Aorta (tissue), 4 donors: ENCODE results near the gene DHX40. TPM values are rescaled to one million over a fixed set of nuclear protein-coding genes. Genes with fewer than 3 reads are reported as not detected.

Experiments
- polyA plus RNA-seq, 2 donors: library from polyadenylated mRNA; stranded (reverse); fragments of 200-250 nt; gene quantifications; one replicate each; pipeline ENCODE4 v1.2.3, GENCODE V29; 2013
- total RNA-seq, 2 donors: library from RNA; stranded (reverse); fragmentation: NEBNext Ultra II Directional; extraction: Animal tissue kit (Norgen Biotek cat#: 25700); gene quantifications; one replicate each; pipeline ENCODE4 v1.2.1, GENCODE V29; 2021
- donor health status: healthy with polysubstance abuse.
- donor health status: Bipolar disorder and iron deficiency.
- donor health status: DM: no; HTN: no; CAD: no.
- donor health status: DM: yes; HTN: yes; CAD: no.

Gene DHX40
- total and polyA plus RNA-seq, 4 donors, result 17.3 to 34.0 (median 27.9) TPM

Other genes starting within 250 kb of the DHX40 start
- gene YPEL2, start 234.0 kb upstream of the DHX40 start, total RNA-seq, result 10 to 100 TPM; 38.5 to 54.0 TPM
- 10 to 100 TPM; 16.8 to 23.0 TPM for gene YPEL2, start 234.0 kb upstream of the DHX40 start, polyA plus RNA-seq
- 100 to 1,000 TPM; 243 to 289 TPM for gene CLTC, start 54.3 kb downstream of the DHX40 start, total RNA-seq
- gene CLTC, start 54.3 kb downstream of the DHX40 start, polyA plus RNA-seq, result 10 to 100 TPM; 37.4 to 87.3 TPM
- gene PTRH2, start 141.8 kb downstream of the DHX40 start, total RNA-seq, result 10 to 100 TPM; 14.8 to 19.6 TPM
- 10 to 100 TPM; 13.4 to 16.8 TPM for gene PTRH2, start 141.8 kb downstream of the DHX40 start, polyA plus RNA-seq
- 100 to 1,000 TPM; 451 to 507 TPM for gene VMP1, start 142.0 kb downstream of the DHX40 start, total RNA-seq
- 100 to 1,000 TPM in 1 of 2 donors, 10 to 100 TPM in 1; 43.3 to 253 TPM for gene VMP1, start 142.0 kb downstream of the DHX40 start, polyA plus RNA-seq